SK-N-SH treated with all-trans-retinoic acid at 6 μM for 48 hours (cell line): ENCODE results near the gene MIA2.
"Not testable (repeated sequence)": the region's sequence is repeated elsewhere in the genome, so short reads cannot be mapped to it uniquely, and the experiment has no call there.

Experiments
- BACH2 ChIP-seq: fragments of 250-450 bp; sonication (Bioruptor Pico); IDR thresholded peaks from 2 replicates; pipeline ENCODE4 v1.9.0; 2021; ENCODE audit warnings: mild to moderate bottlenecking, borderline replicate concordance
- ESRRG ChIP-seq: fragments of 250-450 bp; sonication (Bioruptor Pico); IDR thresholded peaks from 2 replicates; pipeline ENCODE4 v1.6.1; 2021; ENCODE audit warnings: mild to moderate bottlenecking
- PPARA ChIP-seq: fragments of 250-450 bp; sonication (Bioruptor Pico); IDR thresholded peaks from 2 replicates; pipeline ENCODE4 v1.5.0; 2020; ENCODE audit warnings: mild to moderate bottlenecking, borderline replicate concordance
- ZFP3 ChIP-seq: fragments of 250-450 bp; sonication (Bioruptor Pico); IDR thresholded peaks from 2 replicates; pipeline ENCODE4 v1.5.0; 2020; ENCODE audit warnings: mild to moderate bottlenecking, moderate library complexity
- ZNF565 ChIP-seq: fragments of 450-650 bp; formaldehyde crosslinking; conservative IDR thresholded peaks from 2 replicates; pipeline ENCODE4 v1.5.0; 2020; ENCODE audit warnings: low read depth, mild to moderate bottlenecking, moderate library complexity
- TF ChIP-seq, protein P1 (sequence below): fragments of 250-450 bp; sonication (Bioruptor Pico); IDR thresholded peaks from 2 replicates; pipeline ENCODE4 v1.8.0; 2020; ENCODE audit warnings: mild to moderate bottlenecking, moderate library complexity, borderline replicate concordance
- TF ChIP-seq, protein P2 (sequence below): fragments of 250-450 bp; sonication (Bioruptor Pico); IDR thresholded peaks from 2 replicates; pipeline ENCODE4 v1.5.1; 2020; ENCODE audit warnings: low read depth, mild to moderate bottlenecking, moderate library complexity

DNA sequence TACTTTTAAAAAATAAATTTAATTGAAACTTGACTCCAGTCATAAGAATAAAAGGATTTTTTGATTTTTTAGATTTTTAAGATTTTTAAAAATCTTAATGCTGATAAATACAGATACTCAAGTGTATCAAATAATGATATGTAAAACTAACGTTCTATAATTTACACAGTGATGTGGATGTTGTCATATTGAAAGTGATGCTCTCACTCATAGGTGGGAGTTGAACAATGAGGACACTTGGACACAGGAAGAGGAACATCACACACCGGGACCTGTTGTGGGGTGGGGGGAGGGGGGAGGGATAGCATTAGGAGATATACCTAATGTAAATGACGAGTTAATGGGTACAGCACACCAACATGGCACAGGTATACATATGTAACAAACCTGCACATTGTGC lies 66.7 kb downstream of the MIA2 start:
- TF ChIP-seq, protein P1, sequence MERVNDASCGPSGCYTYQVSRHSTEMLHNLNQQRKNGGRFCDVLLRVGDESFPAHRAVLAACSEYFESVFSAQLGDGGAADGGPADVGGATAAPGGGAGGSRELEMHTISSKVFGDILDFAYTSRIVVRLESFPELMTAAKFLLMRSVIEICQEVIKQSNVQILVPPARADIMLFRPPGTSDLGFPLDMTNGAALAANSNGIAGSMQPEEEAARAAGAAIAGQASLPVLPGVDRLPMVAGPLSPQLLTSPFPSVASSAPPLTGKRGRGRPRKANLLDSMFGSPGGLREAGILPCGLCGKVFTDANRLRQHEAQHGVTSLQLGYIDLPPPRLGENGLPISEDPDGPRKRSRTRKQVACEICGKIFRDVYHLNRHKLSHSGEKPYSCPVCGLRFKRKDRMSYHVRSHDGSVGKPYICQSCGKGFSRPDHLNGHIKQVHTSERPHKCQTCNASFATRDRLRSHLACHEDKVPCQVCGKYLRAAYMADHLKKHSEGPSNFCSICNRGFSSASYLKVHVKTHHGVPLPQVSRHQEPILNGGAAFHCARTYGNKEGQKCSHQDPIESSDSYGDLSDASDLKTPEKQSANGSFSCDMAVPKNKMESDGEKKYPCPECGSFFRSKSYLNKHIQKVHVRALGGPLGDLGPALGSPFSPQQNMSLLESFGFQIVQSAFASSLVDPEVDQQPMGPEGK (CRISPR knock-in tag), result not testable (repeated sequence)
- TF ChIP-seq, protein P2, sequence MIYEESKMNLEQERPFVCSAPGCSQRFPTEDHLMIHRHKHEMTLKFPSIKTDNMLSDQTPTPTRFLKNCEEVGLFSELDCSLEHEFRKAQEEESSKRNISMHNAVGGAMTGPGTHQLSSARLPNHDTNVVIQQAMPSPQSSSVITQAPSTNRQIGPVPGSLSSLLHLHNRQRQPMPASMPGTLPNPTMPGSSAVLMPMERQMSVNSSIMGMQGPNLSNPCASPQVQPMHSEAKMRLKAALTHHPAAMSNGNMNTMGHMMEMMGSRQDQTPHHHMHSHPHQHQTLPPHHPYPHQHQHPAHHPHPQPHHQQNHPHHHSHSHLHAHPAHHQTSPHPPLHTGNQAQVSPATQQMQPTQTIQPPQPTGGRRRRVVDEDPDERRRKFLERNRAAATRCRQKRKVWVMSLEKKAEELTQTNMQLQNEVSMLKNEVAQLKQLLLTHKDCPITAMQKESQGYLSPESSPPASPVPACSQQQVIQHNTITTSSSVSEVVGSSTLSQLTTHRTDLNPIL (CRISPR knock-in tag), result not testable (repeated sequence)
- not testable (repeated sequence) for TF ChIP-seq ESRRG; ZFP3 (CRISPR knock-in tag); ZNF565 (CRISPR knock-in tag); BACH2 (CRISPR knock-in tag); PPARA (CRISPR knock-in tag)
